DND-41 (cell line): ENCODE results near the gene CCNY.

Experiments
- CTCF ChIP-seq: IDR thresholded peaks from 2 replicates; pipeline ENCODE4 v1.5.1; 2012; ENCODE audit warnings: borderline replicate concordance, low read length, moderate library complexity, mild to moderate bottlenecking; ENCODE audit not compliant: poor library complexity, severe bottlenecking; ENCODE audit errors: extremely low read depth
- EZH2 ChIP-seq: IDR thresholded peaks from 3 replicates; pipeline ENCODE4 v1.6.1; 2012; ENCODE audit warnings: borderline replicate concordance, low read depth, mild to moderate bottlenecking, moderate library complexity, low read length, inconsistent platforms; ENCODE audit not compliant: severe bottlenecking

- no peak for TF ChIP-seq CTCF
- no peak for TF ChIP-seq EZH2
These were observed 187.4 kb downstream of the CCNY start for GRCh38 chr10:35523670-35524225.
